ENCODE measurements around the gene GBP1.

GBP1 gene

DNA sequence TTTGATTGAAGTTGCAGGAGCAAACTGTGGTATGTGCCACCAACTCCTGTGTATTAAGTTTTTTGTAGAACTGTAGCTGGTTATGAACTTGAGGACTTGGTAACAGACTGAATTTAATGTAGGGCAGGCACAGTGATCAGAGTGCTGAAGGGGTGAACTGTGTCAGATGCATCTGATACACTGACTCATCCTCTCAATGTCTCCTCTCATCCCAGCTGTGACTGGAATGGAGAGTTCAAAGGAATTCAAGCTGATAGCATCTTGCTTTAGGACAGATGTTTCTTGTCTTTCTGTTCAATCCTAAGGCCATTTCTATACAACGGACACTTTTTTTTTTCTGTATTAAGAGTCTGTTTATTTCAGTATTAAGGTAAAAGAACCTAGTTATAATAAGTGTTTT lies 25.0 kb upstream of the GBP1 start:
- TF ChIP-seq, protein P1, sequence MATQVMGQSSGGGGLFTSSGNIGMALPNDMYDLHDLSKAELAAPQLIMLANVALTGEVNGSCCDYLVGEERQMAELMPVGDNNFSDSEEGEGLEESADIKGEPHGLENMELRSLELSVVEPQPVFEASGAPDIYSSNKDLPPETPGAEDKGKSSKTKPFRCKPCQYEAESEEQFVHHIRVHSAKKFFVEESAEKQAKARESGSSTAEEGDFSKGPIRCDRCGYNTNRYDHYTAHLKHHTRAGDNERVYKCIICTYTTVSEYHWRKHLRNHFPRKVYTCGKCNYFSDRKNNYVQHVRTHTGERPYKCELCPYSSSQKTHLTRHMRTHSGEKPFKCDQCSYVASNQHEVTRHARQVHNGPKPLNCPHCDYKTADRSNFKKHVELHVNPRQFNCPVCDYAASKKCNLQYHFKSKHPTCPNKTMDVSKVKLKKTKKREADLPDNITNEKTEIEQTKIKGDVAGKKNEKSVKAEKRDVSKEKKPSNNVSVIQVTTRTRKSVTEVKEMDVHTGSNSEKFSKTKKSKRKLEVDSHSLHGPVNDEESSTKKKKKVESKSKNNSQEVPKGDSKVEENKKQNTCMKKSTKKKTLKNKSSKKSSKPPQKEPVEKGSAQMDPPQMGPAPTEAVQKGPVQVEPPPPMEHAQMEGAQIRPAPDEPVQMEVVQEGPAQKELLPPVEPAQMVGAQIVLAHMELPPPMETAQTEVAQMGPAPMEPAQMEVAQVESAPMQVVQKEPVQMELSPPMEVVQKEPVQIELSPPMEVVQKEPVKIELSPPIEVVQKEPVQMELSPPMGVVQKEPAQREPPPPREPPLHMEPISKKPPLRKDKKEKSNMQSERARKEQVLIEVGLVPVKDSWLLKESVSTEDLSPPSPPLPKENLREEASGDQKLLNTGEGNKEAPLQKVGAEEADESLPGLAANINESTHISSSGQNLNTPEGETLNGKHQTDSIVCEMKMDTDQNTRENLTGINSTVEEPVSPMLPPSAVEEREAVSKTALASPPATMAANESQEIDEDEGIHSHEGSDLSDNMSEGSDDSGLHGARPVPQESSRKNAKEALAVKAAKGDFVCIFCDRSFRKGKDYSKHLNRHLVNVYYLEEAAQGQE (IDR thresholded peaks at IDR 0.05; ENCODE audit: insufficient read depth in 1 of 2, low read depth in 2 of 2, low read length in 2 of 2): no peak
- no peak for TF ChIP-seq TAF1 (IDR thresholded peaks at IDR 0.05; ENCODE audit: borderline replicate concordance, insufficient read depth, low read length)
- TF ChIP-seq SIN3A (IDR thresholded peaks at IDR 0.05; ENCODE audit: borderline replicate concordance, insufficient read depth, low read length): no peak
- no peak for TF ChIP-seq POLR2AphosphoS5 (IDR thresholded peaks at IDR 0.05; ENCODE audit: low read depth, low read length)
- no peak for TF ChIP-seq FOXP2 (optimal IDR thresholded peaks at IDR 0.05; ENCODE audit: borderline replicate concordance, extremely low read depth, extremely low read length, insufficient read depth)

DNA sequence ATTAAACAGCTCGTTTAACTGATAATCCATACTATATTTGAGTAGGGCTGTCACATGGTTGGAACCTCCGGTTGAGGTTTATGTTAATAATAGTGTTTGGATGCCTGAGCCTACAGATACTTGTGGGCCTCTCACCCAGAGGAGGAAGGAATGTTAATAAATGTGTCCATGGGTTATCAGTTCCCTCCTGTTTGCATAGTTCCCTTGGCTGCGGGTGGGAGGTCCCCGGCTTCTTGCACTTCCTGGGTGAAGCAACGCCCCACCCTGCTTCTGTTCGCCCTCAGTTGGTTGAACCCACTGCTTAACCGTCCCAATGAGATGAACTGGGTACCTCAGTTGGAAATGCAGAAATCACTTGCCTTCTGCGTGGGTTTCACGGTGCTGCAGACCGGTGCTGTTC lies 23.6 kb upstream of the GBP1 start:
- TF ChIP-seq TAF1 (IDR thresholded peaks at IDR 0.05; ENCODE audit: borderline replicate concordance, insufficient read depth, low read length) (no peak), POLR2AphosphoS5 (IDR thresholded peaks at IDR 0.05; ENCODE audit: low read depth, low read length) (no peak), SIN3A (IDR thresholded peaks at IDR 0.05; ENCODE audit: borderline replicate concordance, insufficient read depth, low read length) (no peak), FOXP2 (optimal IDR thresholded peaks at IDR 0.05; ENCODE audit: borderline replicate concordance, extremely low read depth, extremely low read length, insufficient read depth) (no peak)
- TF ChIP-seq, protein P1 (IDR thresholded peaks at IDR 0.05; ENCODE audit: insufficient read depth in 1 of 2, low read depth in 2 of 2, low read length in 2 of 2): no peak

DNA sequence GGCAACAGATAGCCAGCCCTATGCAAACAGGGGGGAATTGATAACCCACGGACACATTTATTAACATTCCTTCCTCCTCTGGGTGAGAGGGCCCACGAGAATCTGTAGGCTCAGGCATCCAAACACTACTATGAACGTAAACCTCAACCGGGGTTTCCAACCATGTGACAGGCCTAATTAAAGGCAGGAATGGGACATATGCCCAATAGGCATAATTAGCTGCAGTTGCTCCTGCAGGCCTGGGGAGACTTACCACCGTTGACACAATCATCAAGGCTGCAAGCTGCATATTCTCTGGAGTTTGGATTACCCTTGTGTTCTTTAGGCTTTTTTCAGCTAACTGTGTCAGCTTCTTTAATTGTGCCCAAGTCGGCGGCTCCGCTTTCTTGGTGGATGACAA lies 22.2 kb upstream of the GBP1 start:
- TF ChIP-seq TAF1 (IDR thresholded peaks at IDR 0.05; ENCODE audit: borderline replicate concordance, insufficient read depth, low read length): no peak
- TF ChIP-seq FOXP2 (optimal IDR thresholded peaks at IDR 0.05; ENCODE audit: borderline replicate concordance, extremely low read depth, extremely low read length, insufficient read depth): no peak
- TF ChIP-seq SIN3A (IDR thresholded peaks at IDR 0.05; ENCODE audit: borderline replicate concordance, insufficient read depth, low read length): no peak
- TF ChIP-seq, protein P1 (IDR thresholded peaks at IDR 0.05; ENCODE audit: insufficient read depth in 1 of 2, low read depth in 2 of 2, low read length in 2 of 2): no peak
- TF ChIP-seq POLR2AphosphoS5 (IDR thresholded peaks at IDR 0.05; ENCODE audit: low read depth, low read length): no peak

DNA sequence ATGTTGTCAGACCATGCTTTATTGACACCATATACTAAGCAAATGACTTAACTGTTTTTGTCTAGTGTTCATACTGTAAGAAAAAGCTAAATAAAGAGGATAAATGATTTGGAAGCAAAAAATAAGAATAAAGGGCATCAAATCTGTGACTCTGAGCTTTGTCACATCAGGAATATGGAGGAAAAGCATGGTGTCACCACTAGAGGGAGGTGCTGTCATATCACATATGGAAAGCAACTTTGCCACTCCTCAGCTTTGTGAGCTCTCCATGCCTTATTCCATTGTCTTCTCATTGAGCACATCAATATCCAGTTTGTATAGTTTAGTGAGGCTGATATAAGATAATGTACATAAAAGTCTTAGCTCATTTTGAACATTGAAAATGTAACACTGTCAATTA lies 20.8 kb upstream of the GBP1 start:
- TF ChIP-seq POLR2AphosphoS5 (IDR thresholded peaks at IDR 0.05; ENCODE audit: low read depth, low read length) (no peak), FOXP2 (optimal IDR thresholded peaks at IDR 0.05; ENCODE audit: borderline replicate concordance, extremely low read depth, extremely low read length, insufficient read depth) (no peak), TAF1 (IDR thresholded peaks at IDR 0.05; ENCODE audit: borderline replicate concordance, insufficient read depth, low read length) (no peak), SIN3A (IDR thresholded peaks at IDR 0.05; ENCODE audit: borderline replicate concordance, insufficient read depth, low read length) (no peak)
- TF ChIP-seq, protein P1 (IDR thresholded peaks at IDR 0.05; ENCODE audit: insufficient read depth in 1 of 2, low read depth in 2 of 2, low read length in 2 of 2): no peak

DNA sequence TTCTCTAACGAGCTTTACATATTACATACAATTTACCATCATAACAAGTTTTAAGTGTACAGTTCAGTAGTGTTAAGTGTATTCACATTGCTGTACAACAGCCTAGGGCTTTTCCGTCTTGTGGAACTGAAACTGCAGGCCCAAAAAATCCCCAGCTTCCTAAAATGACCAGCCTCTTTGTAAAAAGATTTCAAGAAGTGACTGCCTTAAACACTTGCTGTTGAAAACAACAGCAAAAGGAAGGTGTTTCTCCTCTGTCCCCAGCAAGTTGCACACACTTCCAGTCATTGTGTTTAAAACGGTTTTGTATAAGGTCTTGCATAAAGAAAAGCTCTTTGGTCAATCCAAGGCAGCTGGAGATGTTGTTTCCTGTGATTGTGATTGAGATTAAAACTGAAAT lies 16.0 kb upstream of the GBP1 start:
- TF ChIP-seq POLR2AphosphoS5 (IDR thresholded peaks at IDR 0.05; ENCODE audit: low read depth, low read length) (no peak), SIN3A (IDR thresholded peaks at IDR 0.05; ENCODE audit: borderline replicate concordance, insufficient read depth, low read length) (no peak), TAF1 (IDR thresholded peaks at IDR 0.05; ENCODE audit: borderline replicate concordance, insufficient read depth, low read length) (no peak), FOXP2 (optimal IDR thresholded peaks at IDR 0.05; ENCODE audit: borderline replicate concordance, extremely low read depth, extremely low read length, insufficient read depth) (no peak)
- TF ChIP-seq, protein P1 (IDR thresholded peaks at IDR 0.05; ENCODE audit: insufficient read depth in 1 of 2, low read depth in 2 of 2, low read length in 2 of 2): no peak

All from PFSK-1 (cell line).